ENCODE results near the gene AOAH. TPM values are rescaled to one million over a fixed set of nuclear protein-coding genes. Genes with fewer than 3 reads are reported as not detected.
A peak's percentile ranks its signal among the peaks of the same experiment; 100 is the strongest.

AOAH gene
- polyA plus RNA-seq, 6 donors from 2014 or later = 1.8 to 4.4 (median 2.3) TPM

- H3K27ac Mint-ChIP-seq = no peak overlapping the region
- no peak for DNase-seq
- no peak for ATAC-seq (ENCODE audit: low read depth in 2 of 2)
- peaks cover 0 to 5% (median 0%) of the 10 kb centered on the region in 3 donors for H3K27me3 Mint-ChIP-seq
- no peak overlapping the region for H3K4me3 Mint-ChIP-seq
- H3K4me1 Mint-ChIP-seq = peaks cover 0 to 3% (median 0%) of the 10 kb centered on the region in 3 donors
- peaks cover 8 to 12% of the 10 kb centered on the region in 2 donors for H3K36me3 Mint-ChIP-seq
- H3K9me3 Mint-ChIP-seq = peaks cover 2 to 18% (median 12%) of the 10 kb centered on the region in 7 donors
These were observed 148.5 kb downstream of the AOAH start for GRCh38 chr7:36575832-36576231.

GRCh38 chr7:36573066-36573465 is 151.2 kb downstream of the AOAH start:
- Mint-ChIP-seq H3K4me1 (peaks cover 0 to 3% (median 0%) of the 10 kb centered on the region in 3 donors), H3K9me3 (peaks cover 0 to 7% (median 2%) of the 10 kb centered on the region in 7 donors), H3K27ac (peak overlapping the region in 1 of 6 donors; percentile 45), H3K4me3 (no peak overlapping the region), H3K27me3 (peaks cover 0 to 5% (median 0%) of the 10 kb centered on the region in 3 donors), H3K36me3 (peaks cover 0 to 8% of the 10 kb centered on the region in 2 donors)
- no peak for DNase-seq
- ATAC-seq (ENCODE audit: low read depth in 2 of 2) = no peak

- peaks cover 0 to 3% (median 0%) of the 10 kb centered on the region in 3 donors for H3K4me1 Mint-ChIP-seq
These were observed 153.1 kb downstream of the AOAH start for GRCh38 chr7:36571190-36571560.

GRCh38 chr7:36570528-36571189 is 153.6 kb downstream of the AOAH start:
- Mint-ChIP-seq H3K27me3 (peaks cover 0 to 5% (median 0%) of the 10 kb centered on the region in 3 donors), H3K36me3 (no peaks in the 10 kb centered on the region), H3K27ac (no peak overlapping the region), H3K9me3 (no peaks in the 10 kb centered on the region), H3K4me3 (no peak overlapping the region), H3K4me1 (peaks cover 0 to 3% (median 0%) of the 10 kb centered on the region in 3 donors)
- DNase-seq (no peak), ATAC-seq (ENCODE audit: low read depth in 2 of 2) (no peak)

More at GRCh38 chr7:36571190-36571560, 153.1 kb downstream of the AOAH start:
- Mint-ChIP-seq H3K9me3 (no peaks in the 10 kb centered on the region), H3K4me3 (no peak overlapping the region), H3K27ac (no peak overlapping the region), H3K27me3 (peaks cover 0 to 5% (median 0%) of the 10 kb centered on the region in 3 donors), H3K36me3 (peaks cover 0 to 3% of the 10 kb centered on the region in 2 donors)
- no peak for ATAC-seq (ENCODE audit: low read depth in 2 of 2)
- no peak for DNase-seq

GRCh38 chr7:36568452-36568849 is 155.8 kb downstream of the AOAH start:
- H3K27me3 Mint-ChIP-seq = peaks cover 0 to 5% (median 0%) of the 10 kb centered on the region in 3 donors
- H3K4me3 Mint-ChIP-seq = no peak overlapping the region
- DNase-seq (no peak), ATAC-seq (ENCODE audit: low read depth in 2 of 2) (no peak)
- H3K4me1 Mint-ChIP-seq = peaks cover 0 to 3% (median 0%) of the 10 kb centered on the region in 3 donors
- H3K36me3 Mint-ChIP-seq = no peaks in the 10 kb centered on the region
- no peaks in the 10 kb centered on the region for H3K9me3 Mint-ChIP-seq
- H3K27ac Mint-ChIP-seq = no peak overlapping the region

GRCh38 chr7:36567699-36568451 is 156.4 kb downstream of the AOAH start:
- H3K4me1 Mint-ChIP-seq = peaks cover 0 to 3% (median 0%) of the 10 kb centered on the region in 3 donors
- no peaks in the 10 kb centered on the region for H3K9me3 Mint-ChIP-seq
- peaks cover 0 to 5% (median 0%) of the 10 kb centered on the region in 3 donors for H3K27me3 Mint-ChIP-seq
- DNase-seq = no peak
- H3K27ac Mint-ChIP-seq = no peak overlapping the region
- no peak overlapping the region for H3K4me3 Mint-ChIP-seq
- ATAC-seq (ENCODE audit: low read depth in 2 of 2) = no peak
- no peaks in the 10 kb centered on the region for H3K36me3 Mint-ChIP-seq

GRCh38 chr7:36565792-36566356 is 158.4 kb downstream of the AOAH start:
- Mint-ChIP-seq H3K4me1 (no peaks in the 10 kb centered on the region), H3K36me3 (no peaks in the 10 kb centered on the region), H3K27me3 (no peaks in the 10 kb centered on the region), H3K4me3 (no peak overlapping the region), H3K9me3 (no peaks in the 10 kb centered on the region), H3K27ac (no peak overlapping the region)
- DNase-seq = no peak
- ATAC-seq (ENCODE audit: low read depth in 2 of 2) = no peak

GRCh38 chr7:36564489-36564888 is 159.8 kb downstream of the AOAH start:
- Mint-ChIP-seq H3K9me3 (peaks cover 0 to 3% (median 0%) of the 10 kb centered on the region in 7 donors), H3K27ac (no peak overlapping the region), H3K4me3 (no peak overlapping the region), H3K27me3 (peaks cover 0 to 1% (median 0%) of the 10 kb centered on the region in 3 donors), H3K4me1 (no peaks in the 10 kb centered on the region), H3K36me3 (no peaks in the 10 kb centered on the region)
- ATAC-seq (ENCODE audit: low read depth in 2 of 2) (no peak), DNase-seq (no peak)

GRCh38 chr7:36563706-36564327 is 160.5 kb downstream of the AOAH start:
- Mint-ChIP-seq H3K9me3 (peaks cover 0 to 10% (median 1%) of the 10 kb centered on the region in 7 donors), H3K4me3 (no peak overlapping the region), H3K4me1 (no peaks in the 10 kb centered on the region), H3K36me3 (no peaks in the 10 kb centered on the region), H3K27me3 (peaks cover 0 to 5% (median 0%) of the 10 kb centered on the region in 3 donors), H3K27ac (no peak overlapping the region)
- ATAC-seq (ENCODE audit: low read depth in 2 of 2) = no peak
- no peak for DNase-seq

- no peaks in the 10 kb centered on the region for H3K4me1 Mint-ChIP-seq
- H3K9me3 Mint-ChIP-seq = peaks cover 0 to 11% (median 3%) of the 10 kb centered on the region in 7 donors
- H3K27ac Mint-ChIP-seq = no peak overlapping the region
- H3K4me3 Mint-ChIP-seq = no peak overlapping the region
- peaks cover 0 to 5% (median 0%) of the 10 kb centered on the region in 3 donors for H3K27me3 Mint-ChIP-seq
- H3K36me3 Mint-ChIP-seq = no peaks in the 10 kb centered on the region
- DNase-seq (no peak), ATAC-seq (ENCODE audit: low read depth in 2 of 2) (no peak)
These were observed 162.2 kb downstream of the AOAH start for GRCh38 chr7:36562121-36562520.

- Mint-ChIP-seq H3K27ac (no peak overlapping the region), H3K4me3 (no peak overlapping the region)
- ATAC-seq (ENCODE audit: low read depth in 2 of 2) = no peak
These were observed 175.3 kb downstream of the AOAH start for GRCh38 chr7:36549029-36549428.

GRCh38 chr7:36547416-36547815 is 176.9 kb downstream of the AOAH start:
- Mint-ChIP-seq H3K36me3 (no peaks in the 10 kb centered on the region), H3K4me1 (no peaks in the 10 kb centered on the region), H3K27me3 (no peaks in the 10 kb centered on the region), H3K9me3 (peaks cover 0 to 3% (median 0%) of the 10 kb centered on the region in 7 donors), H3K27ac (no peak overlapping the region), H3K4me3 (no peak overlapping the region)
- ATAC-seq (ENCODE audit: low read depth in 2 of 2) (no peak), DNase-seq (no peak)

More at GRCh38 chr7:36549029-36549428, 175.3 kb downstream of the AOAH start:
- Mint-ChIP-seq H3K4me1 (no peaks in the 10 kb centered on the region), H3K9me3 (peaks cover 0 to 5% (median 0%) of the 10 kb centered on the region in 7 donors), H3K36me3 (no peaks in the 10 kb centered on the region), H3K27me3 (no peaks in the 10 kb centered on the region)
- DNase-seq = no peak

- Mint-ChIP-seq H3K9me3 (peaks cover 0 to under 1% (median 0%) of the 10 kb centered on the region in 7 donors), H3K27ac (no peak overlapping the region), H3K27me3 (no peaks in the 10 kb centered on the region), H3K4me1 (no peaks in the 10 kb centered on the region), H3K36me3 (no peaks in the 10 kb centered on the region), H3K4me3 (no peak overlapping the region)
- ATAC-seq (ENCODE audit: low read depth in 2 of 2) = no peak
- DNase-seq = no peak
These were observed 178.0 kb downstream of the AOAH start for GRCh38 chr7:36546331-36546730.
